HG02678 (cell line): ENCODE results near the gene NDUFB7.
"Not testable (repeated sequence)": the region's sequence is repeated elsewhere in the genome, so short reads cannot be mapped to it uniquely, and the experiment has no call there.

Source experiments
- ATAC-seq: cut with Tn5 transposase; IDR thresholded peaks from one replicate; pipeline ENCODE4 v1.9.1; 2021; ENCODE audit warnings: mild to moderate bottlenecking, moderate library complexity; ENCODE audit not compliant: unreplicated experiment

The NDUFB7 gene

DNA sequence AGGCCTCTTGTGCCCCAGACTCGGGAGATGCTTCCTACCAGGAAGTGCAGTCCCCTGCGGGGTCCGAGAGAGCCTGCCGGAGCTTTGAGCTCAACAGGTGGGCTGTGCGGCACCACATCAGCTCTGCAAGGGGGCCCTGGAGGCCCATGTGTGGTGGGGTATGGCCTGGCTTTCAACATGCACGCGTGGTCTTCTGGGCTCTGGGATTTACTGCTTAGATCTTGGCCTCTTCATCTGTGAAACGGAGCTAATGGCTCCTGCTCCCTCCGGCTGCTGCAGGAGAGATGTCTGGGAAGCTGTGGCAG, 18.0 kb downstream of the NDUFB7 start:
- ATAC-seq = no peak

DNA sequence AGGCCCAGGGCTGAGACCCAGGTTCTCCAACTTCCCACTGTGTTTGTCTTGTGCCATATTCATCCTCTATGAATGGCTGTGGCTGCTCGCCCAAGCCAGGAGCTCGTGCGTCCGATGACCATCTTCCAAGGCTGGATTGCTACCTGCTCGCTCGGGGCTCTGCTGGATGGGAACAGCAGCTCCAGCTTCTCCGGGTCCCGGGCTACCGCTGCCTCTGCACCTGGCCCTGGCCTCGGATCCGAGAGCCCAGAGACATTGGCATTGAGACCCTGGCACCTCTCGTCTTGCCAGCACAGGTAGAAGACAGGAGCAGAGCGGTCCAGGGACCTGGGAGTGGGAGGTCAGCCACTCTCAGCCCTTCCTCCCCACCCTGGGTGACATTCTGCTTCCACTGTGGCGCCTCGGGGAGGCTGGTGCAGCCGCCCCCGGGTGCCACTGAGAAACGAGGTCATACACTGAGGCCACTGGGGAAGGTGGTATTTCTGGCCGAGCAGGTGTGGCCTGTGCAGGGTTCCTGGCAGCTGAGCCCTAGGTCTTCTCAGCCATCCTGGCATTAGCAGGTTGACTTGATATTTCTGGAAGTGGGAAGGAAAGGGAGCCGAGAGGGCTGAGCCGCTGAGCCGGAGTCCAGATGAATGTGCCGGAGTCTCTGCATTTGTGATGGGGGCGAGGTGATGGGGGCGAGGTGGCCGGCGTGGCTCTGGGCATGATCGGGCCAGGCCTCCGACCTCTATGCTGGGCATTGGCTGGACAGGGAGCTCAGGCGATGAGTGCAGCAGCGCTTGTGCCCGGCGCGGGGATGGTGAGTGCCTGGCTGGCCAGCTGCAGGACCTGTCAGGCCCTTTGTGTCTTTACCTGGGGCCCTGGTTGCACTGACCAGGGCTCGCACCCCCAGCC, 18.6 kb downstream of the NDUFB7 start:
- no peak for ATAC-seq

DNA sequence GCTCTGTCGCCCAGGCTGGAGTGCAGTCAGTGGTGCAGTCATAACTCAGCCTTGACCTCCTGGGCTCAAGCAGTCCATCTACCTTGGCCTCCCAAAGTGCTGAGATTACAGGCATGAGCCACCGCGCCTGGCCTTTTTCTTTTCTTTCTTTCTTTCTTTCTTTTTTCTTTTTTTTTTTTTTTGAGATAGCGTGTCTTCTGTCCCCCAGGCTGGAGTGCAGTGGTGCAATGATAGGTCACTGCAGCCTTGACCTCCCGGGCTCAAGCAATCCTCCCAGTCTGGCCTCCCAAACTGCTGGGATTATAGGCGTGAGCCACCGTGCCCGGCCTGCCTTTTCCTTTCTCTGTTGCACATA, 19.9 kb downstream of the NDUFB7 start:
- ATAC-seq = not testable (repeated sequence)

DNA sequence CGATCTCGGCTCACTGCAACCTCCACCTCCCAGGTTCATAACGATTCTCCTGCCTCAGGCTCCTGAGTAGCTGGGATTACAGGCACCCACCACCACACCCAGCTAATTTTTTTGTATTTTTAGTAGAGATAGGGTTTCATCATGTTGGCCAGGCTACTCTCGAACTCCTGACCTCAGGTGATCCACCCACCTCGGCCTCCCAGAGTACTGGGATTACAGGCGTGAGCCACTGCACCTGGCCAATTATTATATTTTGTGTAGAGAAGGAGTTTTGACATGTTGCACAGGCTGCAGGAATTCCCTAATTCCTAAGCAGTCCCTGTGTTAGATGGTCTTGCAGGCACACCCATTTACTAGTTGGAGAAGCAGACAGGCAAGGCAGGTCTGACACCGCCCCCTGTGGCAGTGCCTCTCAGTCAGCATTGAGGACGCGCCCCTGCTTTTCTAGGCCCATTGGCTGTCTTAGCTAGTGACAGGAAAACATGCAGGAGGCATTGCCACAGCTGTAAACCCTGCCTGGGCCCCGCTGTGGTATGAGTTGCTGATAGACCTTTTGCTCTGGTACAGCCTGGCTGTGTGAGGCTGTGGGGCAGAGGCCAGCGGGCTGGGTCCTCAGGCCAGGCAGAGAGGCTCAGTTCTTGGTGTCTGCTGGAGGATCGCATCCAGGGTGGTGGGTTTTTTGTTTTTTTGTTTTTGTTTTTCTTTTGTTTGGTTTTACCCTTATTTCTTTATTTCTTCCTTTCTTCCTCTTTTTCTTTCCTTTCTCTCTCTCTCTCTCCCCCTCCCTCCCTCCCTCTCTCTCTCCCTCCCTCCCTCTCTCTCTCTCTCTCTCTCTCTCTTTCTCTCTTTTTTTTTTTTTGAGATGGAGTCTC, 20.5 kb downstream of the NDUFB7 start:
- ATAC-seq = not testable (repeated sequence)

DNA sequence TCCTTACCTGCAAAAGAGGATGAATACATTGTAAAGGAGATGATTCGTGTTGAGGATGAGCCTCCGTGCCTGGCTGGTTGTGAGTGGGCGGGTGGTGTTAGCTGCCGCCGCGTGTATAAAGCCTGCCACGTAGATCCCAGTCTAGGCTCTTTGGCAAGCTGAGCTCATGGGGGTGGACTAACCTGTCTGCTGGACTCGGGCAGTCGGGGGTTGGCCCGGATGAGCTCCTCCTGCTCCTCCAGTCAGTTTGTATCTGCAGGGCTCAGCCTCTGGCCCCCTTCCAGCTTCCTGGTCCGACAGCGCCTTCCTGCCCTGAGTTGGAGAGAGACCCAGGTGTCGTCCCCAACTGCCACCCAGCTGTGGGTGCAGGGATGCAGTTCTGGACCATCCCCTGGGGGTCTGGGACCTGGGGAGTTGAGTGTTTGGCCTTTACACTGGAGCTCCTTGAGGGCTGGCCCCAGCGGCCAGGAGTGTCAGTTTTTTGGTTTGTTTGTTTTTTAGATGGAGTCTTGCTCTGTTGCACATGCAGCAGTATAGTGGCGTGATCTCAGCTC, 21.6 kb downstream of the NDUFB7 start:
- ATAC-seq = no peak

DNA sequence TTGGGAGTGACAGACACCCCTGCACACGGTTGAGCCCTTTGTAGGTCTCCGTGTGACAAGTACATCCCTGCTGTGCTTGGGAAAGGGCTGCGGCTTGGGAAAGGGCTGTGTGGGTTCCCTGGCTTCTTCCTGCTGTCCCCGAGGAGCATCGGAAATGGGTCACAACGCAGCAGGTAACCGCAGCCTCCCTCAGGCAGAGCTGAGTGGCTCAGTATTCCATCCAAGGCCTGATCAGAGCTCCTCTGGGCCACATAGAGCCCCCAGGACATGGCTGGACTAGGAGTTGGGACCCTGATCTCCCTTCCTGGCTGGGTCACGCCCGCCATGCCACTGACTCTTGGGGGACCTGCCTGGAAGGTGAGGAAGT, 26.2 kb downstream of the NDUFB7 start:
- ATAC-seq = no peak

DNA sequence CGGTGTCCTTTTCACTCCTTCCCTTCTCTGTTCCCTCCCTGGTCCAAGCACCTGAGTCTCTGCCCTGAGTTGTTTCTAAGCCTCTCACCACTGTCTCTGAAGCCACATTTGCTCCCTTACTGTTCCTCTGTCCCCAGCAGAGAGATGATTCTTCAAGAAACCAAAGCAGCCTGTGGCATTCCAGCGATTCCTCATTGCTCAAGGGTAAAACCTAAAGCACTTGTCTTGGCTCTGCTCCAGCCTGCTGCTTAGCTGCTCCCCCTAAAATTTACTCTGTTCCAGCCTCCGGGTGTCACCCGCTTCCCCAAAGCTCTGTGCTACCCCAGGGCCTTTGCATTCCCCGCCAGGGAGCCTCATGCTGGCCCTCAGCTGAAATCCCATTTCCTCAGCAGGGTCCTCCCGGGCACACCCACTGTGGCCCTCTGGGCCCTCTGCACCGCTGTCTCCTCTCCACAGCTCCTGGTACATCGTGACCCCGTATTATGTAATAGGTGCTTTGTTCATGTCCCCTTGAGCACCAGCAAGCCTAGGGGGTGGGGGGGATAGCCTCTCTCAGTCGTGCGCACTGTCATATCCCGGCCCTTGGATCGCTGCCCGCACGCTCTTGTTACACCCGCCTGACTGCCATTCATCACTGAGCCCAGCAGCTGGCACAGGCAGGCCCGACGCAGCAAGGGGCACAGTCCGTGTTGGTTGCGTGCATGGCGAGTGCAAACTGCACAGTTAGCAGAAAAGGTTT, 26.7 kb downstream of the NDUFB7 start:
- no peak for ATAC-seq

DNA sequence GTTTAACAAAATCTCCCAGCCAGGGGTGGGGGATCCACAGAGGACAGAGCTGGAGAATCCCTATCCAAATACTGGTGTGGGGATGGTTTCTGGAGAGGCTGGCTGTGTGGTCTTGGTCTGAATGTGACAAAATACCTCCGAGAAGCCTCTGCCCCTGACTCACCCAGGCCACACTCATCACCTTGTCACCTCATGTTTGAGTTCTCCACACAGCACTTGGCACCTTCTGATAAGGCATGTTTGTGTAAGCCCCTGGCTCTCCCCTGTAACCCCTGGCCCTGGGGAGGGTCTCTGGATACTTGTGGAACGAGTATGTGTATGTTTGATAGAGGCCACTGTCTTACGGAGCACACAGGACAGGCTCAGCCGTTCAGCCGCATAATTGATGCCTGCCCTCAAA, 27.8 kb downstream of the NDUFB7 start:
- ATAC-seq = no peak

DNA sequence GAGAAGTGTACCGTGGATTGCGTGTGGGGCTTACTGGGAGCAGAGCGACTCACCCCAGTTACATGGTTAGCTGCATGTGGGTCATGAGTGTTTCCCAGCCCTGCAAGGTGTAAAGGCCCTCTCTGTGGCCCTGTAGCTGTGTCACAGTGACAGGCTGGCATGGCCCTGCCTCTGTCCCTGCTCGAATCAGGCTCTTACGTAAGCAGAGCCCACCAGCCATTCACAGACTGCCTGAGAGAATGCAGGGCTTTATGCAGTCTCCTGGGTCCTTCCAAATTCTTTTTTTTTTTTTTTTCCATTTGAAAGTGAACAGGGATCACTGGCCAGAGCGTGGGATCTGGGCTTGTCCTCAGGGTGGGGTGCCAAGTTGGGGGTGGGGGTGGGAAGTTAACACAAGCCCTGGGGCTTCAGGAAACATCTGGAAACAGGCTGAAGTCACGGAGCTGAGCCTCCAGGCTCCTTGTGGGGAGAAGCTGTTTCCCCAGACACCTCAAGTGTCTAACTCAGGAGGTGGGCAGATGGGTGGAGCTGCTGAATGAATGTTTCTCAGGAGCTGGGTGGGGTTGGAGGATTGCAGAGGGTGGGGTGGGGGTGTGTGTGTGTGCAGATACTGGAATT, 29.0 kb downstream of the NDUFB7 start:
- no peak for ATAC-seq

DNA sequence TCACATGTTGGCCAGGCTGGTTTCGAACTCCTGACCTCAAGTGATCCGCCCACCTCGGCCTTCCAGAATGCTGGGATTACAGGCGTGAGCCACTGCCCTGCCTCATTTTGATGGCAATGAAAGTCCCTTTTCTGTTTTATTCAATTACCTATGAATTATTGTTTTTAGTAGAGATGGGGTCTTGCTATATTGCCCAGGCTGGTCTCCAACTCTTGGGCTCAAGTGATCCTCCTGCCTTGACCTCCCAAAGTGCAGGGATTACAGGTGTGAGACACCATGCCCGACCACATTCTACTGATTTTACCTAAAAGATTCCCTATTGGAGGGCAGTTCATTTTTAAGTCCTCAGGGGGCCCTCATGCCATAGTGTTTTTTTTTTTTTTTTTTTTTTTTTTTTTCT, 29.9 kb downstream of the NDUFB7 start:
- not testable (repeated sequence) for ATAC-seq

DNA sequence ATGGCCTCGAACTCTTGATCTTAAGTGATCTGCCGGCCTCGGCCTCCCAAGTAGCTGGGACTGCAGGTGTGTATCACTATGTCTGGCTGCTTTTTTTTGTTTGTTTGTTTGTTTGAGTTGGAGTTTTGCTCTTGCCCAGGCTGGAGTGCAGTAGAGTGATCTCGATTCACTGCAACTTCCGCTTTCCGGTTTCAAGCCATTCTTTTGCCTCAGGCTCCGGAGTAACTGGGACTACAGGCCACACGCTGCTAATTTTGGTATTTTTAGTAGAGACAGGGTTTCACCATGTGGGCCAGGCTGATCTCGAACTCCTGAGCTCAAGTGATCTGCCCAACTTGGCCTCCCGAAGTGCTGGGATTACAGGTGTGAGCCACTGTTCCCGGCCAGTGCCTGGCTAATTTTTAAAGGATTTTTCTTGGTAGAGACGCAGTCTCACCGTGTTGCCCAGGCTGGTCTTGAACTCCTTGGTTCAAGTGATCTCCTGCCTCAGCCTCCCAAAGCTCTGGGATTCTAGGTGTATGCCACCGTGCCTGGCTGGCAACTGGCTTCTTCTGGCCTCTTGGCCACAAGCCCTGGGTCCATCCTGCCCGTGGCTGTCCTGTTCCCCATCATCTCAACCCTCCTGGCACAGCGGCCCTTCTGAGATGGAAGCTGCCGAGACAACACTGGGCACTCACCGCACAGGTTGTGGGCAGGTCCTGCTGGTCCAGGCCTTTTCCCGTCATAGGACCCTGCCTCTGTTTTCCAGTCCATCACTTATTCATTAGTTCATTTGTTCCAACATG, 30.9 kb downstream of the NDUFB7 start:
- ATAC-seq = no peak

DNA sequence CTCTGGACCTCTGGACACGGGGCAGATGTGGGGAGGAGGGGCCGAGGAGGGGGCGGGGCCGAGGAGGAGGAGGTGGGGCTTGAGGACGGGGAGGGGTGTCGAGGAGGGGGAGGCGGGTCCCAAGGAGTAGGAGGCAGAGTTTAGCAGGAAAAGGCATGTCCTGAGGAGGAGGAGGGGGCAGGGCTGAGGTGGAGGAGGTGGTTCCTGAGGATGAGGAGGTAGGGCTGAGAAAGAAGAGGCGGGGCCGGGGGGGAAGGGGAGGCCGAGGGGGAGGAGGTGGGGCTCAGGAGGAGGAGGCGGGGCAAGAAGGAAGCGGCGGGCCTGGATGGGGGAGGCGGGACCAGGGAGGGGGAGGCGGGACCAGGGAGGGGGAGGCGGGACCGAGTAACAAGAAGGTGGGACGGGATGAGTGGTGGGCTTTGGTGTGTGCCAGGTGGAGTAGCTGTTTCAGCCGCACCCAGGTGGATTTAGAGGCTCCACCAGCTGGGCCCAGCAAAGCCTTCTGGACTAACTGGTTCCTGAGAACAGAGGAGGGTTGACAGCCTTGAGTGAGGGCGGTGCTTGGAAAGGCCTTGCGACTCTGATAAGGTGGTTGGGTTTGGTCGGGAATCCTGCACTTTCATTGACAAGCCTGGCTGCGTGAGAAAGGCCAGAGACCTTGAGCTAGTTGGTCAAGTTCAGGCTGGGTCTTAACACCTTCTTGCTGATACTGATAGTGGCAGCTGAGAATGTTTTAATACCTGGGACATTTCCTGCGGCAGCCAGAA, 34.8 kb downstream of the NDUFB7 start:
- no peak for ATAC-seq

DNA sequence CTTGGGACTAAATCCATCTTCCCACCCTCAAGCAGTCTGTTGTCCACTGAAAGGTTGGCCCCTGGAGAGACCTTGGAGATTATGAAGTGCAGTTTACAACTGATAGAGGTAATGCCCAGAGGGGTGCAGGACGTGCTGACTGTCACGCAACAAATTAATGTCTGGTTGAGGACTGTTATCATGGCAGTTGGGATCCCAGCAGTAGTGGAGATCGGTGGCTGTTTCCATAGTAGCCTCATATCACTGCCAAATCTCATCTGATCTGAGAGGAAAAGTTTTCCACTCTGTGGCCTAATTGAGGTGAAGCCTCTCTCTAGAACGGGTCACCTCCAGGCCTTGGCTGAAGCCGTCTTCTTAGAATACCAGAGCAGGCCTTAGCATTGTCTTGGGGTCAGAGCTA, 38.4 kb downstream of the NDUFB7 start:
- ATAC-seq = no peak

DNA sequence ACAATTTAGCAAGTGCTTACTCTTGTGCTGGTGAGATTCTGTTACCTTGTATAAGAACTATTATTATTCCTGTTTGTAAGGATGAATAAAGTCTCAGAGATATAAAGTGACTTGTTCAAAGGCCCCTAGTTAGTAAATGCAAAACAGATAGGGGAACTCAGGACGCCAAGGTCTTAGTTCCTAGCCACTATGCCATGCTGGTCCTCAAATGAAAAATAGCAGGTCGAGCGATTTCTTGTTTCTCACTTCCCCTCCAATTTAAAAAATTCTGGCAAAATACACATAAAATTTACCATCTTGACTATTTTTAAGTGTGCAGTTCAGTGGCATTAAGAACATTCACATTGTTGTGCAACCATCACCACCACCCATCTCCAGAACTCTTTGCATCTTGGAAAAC, 41.4 kb downstream of the NDUFB7 start:
- ATAC-seq = no peak

DNA sequence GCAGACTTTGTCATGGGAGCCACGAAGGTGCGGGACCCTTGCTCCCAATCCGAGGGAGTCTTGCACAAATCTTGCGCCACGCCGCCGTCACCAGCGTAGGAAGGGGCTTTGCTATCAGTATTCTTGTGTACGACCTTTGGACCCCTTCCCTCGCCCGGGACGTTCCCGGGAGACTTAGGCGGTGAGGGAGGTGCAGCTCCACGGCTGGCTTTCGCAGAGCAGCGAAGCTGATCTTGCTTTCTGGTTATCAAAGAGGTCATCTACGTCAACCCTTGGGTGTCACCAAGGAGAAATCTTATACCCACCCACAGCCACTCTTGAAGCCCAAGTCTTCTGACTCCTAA, 41.9 kb downstream of the NDUFB7 start:
- no peak for ATAC-seq

DNA sequence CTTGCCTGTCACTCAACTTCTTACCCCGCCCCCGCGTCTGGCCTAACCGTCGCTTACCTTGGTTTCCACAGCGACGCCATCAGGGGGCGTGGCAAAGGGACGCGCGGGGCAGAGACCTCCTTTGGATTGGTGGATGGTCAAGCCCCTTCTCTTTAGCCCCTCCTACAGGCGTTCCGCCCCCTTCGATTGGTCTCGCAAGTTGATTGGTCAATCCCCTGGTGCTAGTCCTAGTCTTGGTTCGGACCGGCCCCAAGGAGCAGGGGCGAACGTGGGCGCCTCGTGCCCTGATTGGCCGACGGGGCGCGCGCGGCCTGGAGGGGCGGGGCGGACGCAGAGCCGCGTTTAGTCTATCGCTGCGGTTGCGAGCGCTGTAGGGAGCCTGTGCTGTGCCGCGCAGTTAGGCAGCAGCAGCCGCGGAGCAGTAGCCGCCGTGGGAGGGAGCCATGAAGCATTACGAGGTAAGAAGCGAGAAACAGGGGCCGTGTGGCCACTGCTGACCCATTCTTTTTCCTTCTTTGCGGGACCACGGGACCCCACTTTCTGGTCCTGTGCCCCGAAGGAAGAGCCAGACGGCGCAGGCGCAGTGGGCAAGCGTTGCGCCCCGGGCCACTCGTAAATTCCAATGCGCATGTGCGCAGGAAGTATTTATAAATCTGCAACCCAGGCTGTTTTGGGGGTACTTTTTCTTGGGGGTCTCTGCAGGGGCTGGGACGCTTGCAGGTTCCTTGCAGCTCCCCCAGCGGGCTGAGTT, 42.4 kb downstream of the NDUFB7 start, which contains the start of gene TECR:
Gene TECR (plus strand): TSS at position 341 of the 751 bp plus-strand sequence. CDS start 103 bp downstream, at position 444.
- peak; percentile 95 for ATAC-seq

DNA sequence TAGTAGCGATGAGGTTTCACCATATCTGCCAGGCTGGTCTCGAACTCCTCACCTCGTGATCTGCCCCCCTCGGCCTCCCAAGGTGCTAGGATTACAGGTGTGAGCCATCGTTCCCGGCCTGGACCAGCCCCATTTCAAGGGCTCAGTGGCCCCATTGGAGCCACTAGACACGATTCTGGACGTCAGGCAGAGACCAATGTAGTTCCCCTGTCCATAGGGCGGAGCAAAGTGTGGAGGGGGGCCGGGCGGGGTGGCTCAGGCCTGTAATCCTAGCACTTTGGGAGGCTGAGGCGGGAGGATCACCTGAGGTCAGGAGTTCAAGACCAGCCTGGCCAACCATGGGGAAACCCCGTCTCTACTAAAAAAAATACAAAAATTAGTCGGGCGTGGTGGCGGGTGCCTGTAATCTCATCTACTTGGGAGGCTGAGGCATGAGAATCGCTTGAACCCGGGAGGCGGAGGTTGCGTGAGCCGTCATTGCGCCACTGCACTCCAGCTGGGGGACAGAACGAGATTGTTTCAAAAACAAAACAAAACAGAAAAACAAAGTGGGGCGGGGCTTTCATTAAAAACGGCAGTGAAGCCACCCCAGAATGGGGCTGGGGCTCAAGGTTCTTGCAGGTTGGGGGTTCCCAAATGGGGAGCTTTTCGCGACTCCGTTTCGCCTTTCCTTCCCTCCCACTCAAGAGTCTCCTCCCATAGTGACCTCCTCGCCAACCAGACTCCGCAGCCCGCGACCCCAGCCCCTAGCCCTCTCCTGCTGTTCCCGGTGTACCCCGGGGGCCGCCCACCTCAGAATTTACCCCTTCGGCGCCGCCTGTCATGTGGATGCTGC, 43.2 kb downstream of the NDUFB7 start:
- no peak for ATAC-seq

DNA sequence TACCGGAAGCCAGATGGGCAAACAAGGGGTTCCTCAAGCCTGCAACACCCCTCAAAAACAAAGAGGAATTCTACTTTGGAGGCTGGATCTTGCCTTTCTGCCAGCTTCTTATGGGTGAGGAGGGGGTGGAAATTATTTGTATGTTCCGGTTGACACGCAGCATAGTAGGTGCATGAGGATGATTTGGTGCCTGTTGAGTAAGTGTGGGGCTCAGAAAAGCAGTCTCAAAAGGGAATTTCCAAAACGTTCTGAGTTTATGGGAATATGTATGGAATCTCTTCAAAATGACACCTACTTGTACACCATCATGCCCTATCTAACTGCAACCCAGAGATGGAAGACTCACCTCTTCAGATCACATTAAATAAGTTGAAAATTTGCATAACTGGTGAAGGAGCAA, 45.4 kb downstream of the NDUFB7 start:
- ATAC-seq = no peak
